SU-DHL-6 (cell line): ENCODE results near the gene DYNC2H1.

Source experiments
- H2AFZ ChIP-seq: fragments of 200-600 bp; sonication (generic); 2 replicates; pipeline ENCODE4 v1.6.1; 2014; ENCODE audit warnings: low read depth, mild to moderate bottlenecking, moderate library complexity, mixed read lengths, antibody characterized with exemption, low read length; ENCODE audit not compliant: severe bottlenecking
- H3F3A ChIP-seq: fragments of 200-600 bp; shearing (Covaris generic); 2 replicates; pipeline ENCODE4 v1.6.0; 2016; ENCODE audit warnings: antibody characterized with exemption, mild to moderate bottlenecking; ENCODE audit not compliant: insufficient read depth
- H3K27ac ChIP-seq: fragments of 200-600 bp; sonication (generic); 2 replicates; pipeline ENCODE4 v1.5.1; 2016; ENCODE audit warnings: low read depth, mild to moderate bottlenecking, low read length, moderate library complexity, mixed read lengths
- H3K27me3 ChIP-seq: fragments of 200-600 bp; sonication (generic), shearing (Covaris generic); 2 replicates; pipeline ENCODE4 v1.6.0; 2014; ENCODE audit warnings: mild to moderate bottlenecking, low read length
- H3K36me3 ChIP-seq: fragments of 200-600 bp; sonication (generic); 2 replicates; pipeline ENCODE4 v1.6.1; 2014; ENCODE audit warnings: mild to moderate bottlenecking, low read length, mixed read lengths
- H3K4me2 ChIP-seq: fragments of 300-600, 200-600 bp; shearing (Covaris generic), sonication (generic); 2 replicates; pipeline ENCODE4 v1.6.0; 2014; ENCODE audit warnings: low read length, low read depth, mild to moderate bottlenecking; ENCODE audit not compliant: poor library complexity, severe bottlenecking
- H3K4me3 ChIP-seq: fragments of 200-600 bp; sonication (generic); 2 replicates; pipeline ENCODE4 v1.5.1; 2014; ENCODE audit warnings: antibody characterized with exemption, low read length, mild to moderate bottlenecking, mixed read lengths; ENCODE audit not compliant: insufficient read depth, poor library complexity, severe bottlenecking
- H3K79me2 ChIP-seq: fragments of 200-600 bp; sonication (generic); 2 replicates; pipeline ENCODE4 v1.6.1; 2014; ENCODE audit warnings: mild to moderate bottlenecking, low read length, moderate library complexity; ENCODE audit not compliant: insufficient read depth
- H3K9ac ChIP-seq: fragments of 200-600 bp; sonication (generic); 2 replicates; pipeline ENCODE4 v1.7.0; 2014; ENCODE audit warnings: mild to moderate bottlenecking, low read length
- H3K9me2 ChIP-seq: fragments of 200-600 bp; sonication (generic); replicated peaks from 2 replicates; pipeline ENCODE4 v1.6.1; 2014; ENCODE audit warnings: low read length; ENCODE audit not compliant: insufficient read depth
- H3K9me3 ChIP-seq: fragments of 200-600 bp; sonication (generic); 2 replicates; pipeline ENCODE4 v1.6.1; 2014; ENCODE audit warnings: low read length, mixed read lengths; ENCODE audit not compliant: insufficient read depth
- H4K20me1 ChIP-seq: fragments of 200-600 bp; sonication (generic); 2 replicates; pipeline ENCODE4 v1.6.1; 2014; ENCODE audit warnings: low read depth, mild to moderate bottlenecking, antibody characterized with exemption, low read length, moderate library complexity, mixed read lengths
- EZH2phosphoT487 ChIP-seq: fragments of 200-600 bp; sonication (generic), shearing (Covaris generic); conservative IDR thresholded peaks from 2 replicates; pipeline ENCODE4 v1.6.1; 2018; ENCODE audit warnings: mild to moderate bottlenecking, antibody characterized with exemption, low read length, moderate library complexity, mixed read lengths
- TF ChIP-seq, protein P1 (sequence below): fragments of 200-600 bp; sonication (generic); IDR thresholded peaks from one replicate; pipeline ENCODE4 v1.5.1; 2017; ENCODE audit warnings: antibody characterized with exemption, mild to moderate bottlenecking, low read length, moderate library complexity; ENCODE audit not compliant: insufficient read depth, poor library complexity, severe bottlenecking

DYNC2H1 gene

DNA sequence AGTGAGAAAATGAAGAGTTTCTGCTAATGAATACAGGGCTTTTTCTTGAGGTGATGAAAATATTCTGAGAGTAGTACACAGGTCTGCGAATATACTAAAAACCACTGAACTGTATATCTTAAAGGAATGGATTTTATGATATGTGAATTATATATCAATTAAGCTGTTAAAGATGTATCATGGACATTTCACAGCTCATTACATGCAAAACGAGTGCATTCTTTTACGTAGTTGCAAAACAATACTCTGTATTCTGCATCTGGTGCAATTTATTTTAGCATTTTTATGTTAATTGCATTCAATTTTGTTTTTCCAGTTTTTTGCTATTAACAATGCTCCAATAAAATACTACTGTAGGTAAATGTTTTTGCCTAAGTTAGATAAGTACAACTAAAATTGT is 411.6 kb downstream of the DYNC2H1 start:
- Histone ChIP-seq H2AFZ (no peak overlapping the region), H3K27me3 (no peaks in the 10 kb centered on the region), H3K79me2 (no peaks in the 10 kb centered on the region), H4K20me1 (no peaks in the 10 kb centered on the region), H3K4me2 (no peak overlapping the region), H3K4me3 (no peak overlapping the region), H3K9me2 (no peaks in the 10 kb centered on the region), H3F3A (no peaks in the 10 kb centered on the region), H3K9me3 (no peaks in the 10 kb centered on the region), H3K9ac (no peak overlapping the region), H3K27ac (no peak overlapping the region), H3K36me3 (no peaks in the 10 kb centered on the region)
- TF ChIP-seq EZH2phosphoT487, result no peak

DNA sequence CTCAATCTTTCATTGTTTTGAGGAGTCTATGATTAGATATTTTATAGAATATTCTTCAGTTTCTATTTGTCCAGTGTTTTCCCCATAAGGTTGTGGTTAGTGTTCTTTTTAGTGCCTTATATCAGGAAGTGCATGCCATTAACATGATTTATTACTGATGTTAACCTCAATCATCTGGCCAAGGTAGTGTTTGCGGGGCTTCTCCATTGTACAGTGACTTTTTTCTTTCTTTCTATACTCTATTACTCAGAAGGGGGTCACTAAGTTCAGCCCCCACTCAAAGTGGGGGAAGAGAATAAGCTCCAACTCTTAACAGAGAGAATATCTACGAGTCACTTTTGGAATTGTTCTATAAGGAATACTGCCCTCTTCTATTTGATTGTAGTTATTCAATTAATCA is 415.8 kb downstream of the DYNC2H1 start:
- Histone ChIP-seq H3K27me3 (no peaks in the 10 kb centered on the region), H3K9me3 (no peaks in the 10 kb centered on the region), H3K4me2 (no peak overlapping the region), H3K27ac (no peak overlapping the region), H3K4me3 (no peak overlapping the region), H2AFZ (no peak overlapping the region), H3K9ac (no peak overlapping the region), H3K36me3 (no peaks in the 10 kb centered on the region), H3F3A (no peaks in the 10 kb centered on the region), H3K9me2 (no peaks in the 10 kb centered on the region), H3K79me2 (no peaks in the 10 kb centered on the region), H4K20me1 (no peaks in the 10 kb centered on the region)
- TF ChIP-seq EZH2phosphoT487, result no peak
- TF ChIP-seq, protein P1, sequence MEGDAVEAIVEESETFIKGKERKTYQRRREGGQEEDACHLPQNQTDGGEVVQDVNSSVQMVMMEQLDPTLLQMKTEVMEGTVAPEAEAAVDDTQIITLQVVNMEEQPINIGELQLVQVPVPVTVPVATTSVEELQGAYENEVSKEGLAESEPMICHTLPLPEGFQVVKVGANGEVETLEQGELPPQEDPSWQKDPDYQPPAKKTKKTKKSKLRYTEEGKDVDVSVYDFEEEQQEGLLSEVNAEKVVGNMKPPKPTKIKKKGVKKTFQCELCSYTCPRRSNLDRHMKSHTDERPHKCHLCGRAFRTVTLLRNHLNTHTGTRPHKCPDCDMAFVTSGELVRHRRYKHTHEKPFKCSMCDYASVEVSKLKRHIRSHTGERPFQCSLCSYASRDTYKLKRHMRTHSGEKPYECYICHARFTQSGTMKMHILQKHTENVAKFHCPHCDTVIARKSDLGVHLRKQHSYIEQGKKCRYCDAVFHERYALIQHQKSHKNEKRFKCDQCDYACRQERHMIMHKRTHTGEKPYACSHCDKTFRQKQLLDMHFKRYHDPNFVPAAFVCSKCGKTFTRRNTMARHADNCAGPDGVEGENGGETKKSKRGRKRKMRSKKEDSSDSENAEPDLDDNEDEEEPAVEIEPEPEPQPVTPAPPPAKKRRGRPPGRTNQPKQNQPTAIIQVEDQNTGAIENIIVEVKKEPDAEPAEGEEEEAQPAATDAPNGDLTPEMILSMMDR, result no peak

DNA sequence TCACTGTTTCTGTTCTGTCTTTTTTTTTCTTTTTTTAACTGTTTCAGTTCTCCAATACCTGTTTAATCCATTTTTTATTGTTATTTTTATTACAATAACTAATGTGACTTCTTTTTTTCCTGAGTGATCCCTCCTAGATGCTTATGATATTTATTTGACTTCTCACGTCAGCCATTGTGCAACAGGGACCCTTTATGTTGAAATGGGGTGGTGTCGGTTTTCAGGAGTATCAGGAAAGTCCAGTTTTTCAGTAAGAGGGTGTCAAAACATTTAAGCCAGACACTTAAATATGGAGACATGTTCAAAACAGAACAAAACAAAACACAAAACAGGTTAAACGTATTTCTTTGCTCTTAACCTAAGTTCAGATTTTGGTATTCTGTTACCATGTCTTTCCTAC is 418.8 kb downstream of the DYNC2H1 start:
- no peaks in the 10 kb centered on the region for H3K79me2 ChIP-seq
- H2AFZ ChIP-seq, result no peak overlapping the region
- H3K9me2 ChIP-seq, result no peaks in the 10 kb centered on the region
- no peak overlapping the region for H3K9ac ChIP-seq
- TF ChIP-seq EZH2phosphoT487, result no peak
- TF ChIP-seq, protein P1, result no peak
- no peaks in the 10 kb centered on the region for H3K27me3 ChIP-seq
- H4K20me1 ChIP-seq, result no peaks in the 10 kb centered on the region
- H3F3A ChIP-seq, result no peaks in the 10 kb centered on the region
- no peaks in the 10 kb centered on the region for H3K9me3 ChIP-seq
- no peaks in the 10 kb centered on the region for H3K36me3 ChIP-seq
- H3K4me3 ChIP-seq, result no peak overlapping the region
- no peak overlapping the region for H3K4me2 ChIP-seq
- no peak overlapping the region for H3K27ac ChIP-seq

DNA sequence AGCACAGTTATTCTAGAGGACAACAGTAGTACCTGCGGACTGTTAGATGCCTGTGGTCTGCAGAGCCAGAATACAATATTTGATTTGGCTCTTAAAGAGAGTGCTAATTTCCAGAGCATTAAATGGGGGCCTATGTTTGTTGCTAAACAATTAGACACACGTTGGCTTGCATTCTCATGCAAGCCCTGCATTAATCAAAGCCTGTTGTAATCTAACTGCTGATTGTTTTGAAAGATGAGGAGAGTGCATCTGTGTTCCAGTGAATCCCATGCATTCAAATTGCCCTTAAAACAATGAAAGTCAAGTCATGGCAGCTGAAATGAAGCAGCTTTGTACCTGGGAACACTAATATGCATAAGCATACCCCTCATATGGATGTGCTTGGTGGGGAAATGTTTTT is 419.4 kb downstream of the DYNC2H1 start:
- TF ChIP-seq, protein P1, result no peak
- TF ChIP-seq EZH2phosphoT487, result no peak
- H2AFZ ChIP-seq, result no peak overlapping the region
- no peak overlapping the region for H3K27ac ChIP-seq
- no peak overlapping the region for H3K4me2 ChIP-seq
- no peak overlapping the region for H3K9ac ChIP-seq
- H3K79me2 ChIP-seq, result no peaks in the 10 kb centered on the region
- H4K20me1 ChIP-seq, result no peaks in the 10 kb centered on the region
- no peaks in the 10 kb centered on the region for H3K9me3 ChIP-seq
- no peaks in the 10 kb centered on the region for H3K27me3 ChIP-seq
- H3K4me3 ChIP-seq, result no peak overlapping the region
- no peaks in the 10 kb centered on the region for H3K9me2 ChIP-seq
- H3K36me3 ChIP-seq, result no peaks in the 10 kb centered on the region
- no peaks in the 10 kb centered on the region for H3F3A ChIP-seq
